Peyer's patch (tissue), 4 donors: ENCODE data around the gene SELENOH.

Source experiments
- POLR2A ChIP-seq, 2 donors: fragments of 450-650 bp; IDR thresholded peaks; one replicate each; pipeline ENCODE4 v1.5.1; 2017; ENCODE audit warnings: antibody characterized with exemption in 2 of 2, mild to moderate bottlenecking in 2 of 2, moderate library complexity in 2 of 2
- TF ChIP-seq, protein P1 (sequence below), 6 experiments: fragments of 450-650 bp in 4 of 6; fragments of 200-600 bp in 2 of 6; sonication (generic) in 1 of 6; IDR thresholded peaks; one replicate each; pipeline ENCODE4 v1.5.1; 2017 to 2019; ENCODE audit warnings: antibody characterized with exemption in 6 of 6, mild to moderate bottlenecking in 3 of 6, moderate library complexity in 1 of 6

DNA sequence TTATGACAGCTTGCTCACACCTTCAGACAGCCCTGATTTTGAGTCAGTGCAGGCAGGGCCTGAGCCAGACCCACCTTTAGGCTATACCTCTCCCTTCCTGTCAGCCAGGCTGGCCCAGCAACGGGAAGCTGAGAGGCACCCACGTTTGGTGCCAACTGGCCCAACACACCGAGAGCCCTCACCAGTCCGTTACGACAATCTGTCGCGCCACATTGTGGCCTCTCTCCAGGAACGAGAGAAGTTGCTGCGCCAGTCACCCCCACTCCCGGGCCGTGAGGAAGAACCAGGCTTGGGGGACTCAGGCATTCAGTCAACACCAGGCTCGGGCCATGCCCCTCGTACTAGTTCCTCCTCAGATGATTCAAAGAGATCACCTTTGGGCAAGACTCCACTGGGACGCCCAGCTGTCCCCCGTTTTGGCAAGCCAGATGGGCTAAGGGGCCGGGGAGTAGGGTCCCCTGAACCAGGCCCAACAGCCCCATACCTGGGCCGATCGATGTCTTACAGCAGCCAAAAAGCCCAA, 42.4 kb upstream of the SELENOH start:
- TF ChIP-seq, protein P1, sequence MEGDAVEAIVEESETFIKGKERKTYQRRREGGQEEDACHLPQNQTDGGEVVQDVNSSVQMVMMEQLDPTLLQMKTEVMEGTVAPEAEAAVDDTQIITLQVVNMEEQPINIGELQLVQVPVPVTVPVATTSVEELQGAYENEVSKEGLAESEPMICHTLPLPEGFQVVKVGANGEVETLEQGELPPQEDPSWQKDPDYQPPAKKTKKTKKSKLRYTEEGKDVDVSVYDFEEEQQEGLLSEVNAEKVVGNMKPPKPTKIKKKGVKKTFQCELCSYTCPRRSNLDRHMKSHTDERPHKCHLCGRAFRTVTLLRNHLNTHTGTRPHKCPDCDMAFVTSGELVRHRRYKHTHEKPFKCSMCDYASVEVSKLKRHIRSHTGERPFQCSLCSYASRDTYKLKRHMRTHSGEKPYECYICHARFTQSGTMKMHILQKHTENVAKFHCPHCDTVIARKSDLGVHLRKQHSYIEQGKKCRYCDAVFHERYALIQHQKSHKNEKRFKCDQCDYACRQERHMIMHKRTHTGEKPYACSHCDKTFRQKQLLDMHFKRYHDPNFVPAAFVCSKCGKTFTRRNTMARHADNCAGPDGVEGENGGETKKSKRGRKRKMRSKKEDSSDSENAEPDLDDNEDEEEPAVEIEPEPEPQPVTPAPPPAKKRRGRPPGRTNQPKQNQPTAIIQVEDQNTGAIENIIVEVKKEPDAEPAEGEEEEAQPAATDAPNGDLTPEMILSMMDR (IDR thresholded peaks at IDR 0.05) = no peak
- TF ChIP-seq POLR2A (IDR thresholded peaks at IDR 0.05) = no peak
